ENCODE results near the gene C1R. TPM values are rescaled to one million over a fixed set of nuclear protein-coding genes. Genes with fewer than 3 reads are reported as not detected.

The C1R gene
- total RNA-seq, 1 experiment from 2014 or later: 9.6 TPM

- BruUV-seq (replicated peaks): no TSS peak
Measured at GRCh38 chr12:7069386-7069785, 22.9 kb downstream of the C1R start.

GRCh38 chr12:7068994-7069346 lies 23.3 kb downstream of the C1R start:
- CTCF ChIA-PET: no interaction called here
- POLR2A ChIA-PET (ENCODE audit: unreplicated experiment): interaction anchor here (0.7 kb wide), 1 partner anchor 91 kb away, joined by 5 read pairs; no protein-coding TSS in a partner anchor
- Histone ChIP-seq H3K4me2 (ENCODE audit: low read length) (no peak overlapping the region), H2AFZ (ENCODE audit: low read length) (no peak overlapping the region), H3K27me3 (ENCODE audit: low read length) (peaks cover 17% of the 10 kb centered on the region; the same call in 1 of the 2 replicates), H3K9me3 (ENCODE audit: low read length) (no peaks in the 10 kb centered on the region), H4K20me1 (ENCODE audit: low read length) (no peaks in the 10 kb centered on the region), H3K27ac (ENCODE audit: low read length) (no peak overlapping the region), H3K4me1 (ENCODE audit: insufficient read depth, low read length) (no peaks in the 10 kb centered on the region), H3F3A (ENCODE audit: low read length, unreplicated experiment) (no peaks in the 10 kb centered on the region), H3K9ac (ENCODE audit: low read length) (no peak overlapping the region), H3K79me2 (ENCODE audit: low read length) (no peaks in the 10 kb centered on the region), H3K9me2 (replicated peaks; ENCODE audit: low read length) (no peaks in the 10 kb centered on the region), H3K36me3 (ENCODE audit: low read depth, low read length) (no peaks in the 10 kb centered on the region), H3K4me3 (ENCODE audit: low read length) (no peak overlapping the region)
- TF ChIP-seq EZH2phosphoT487 (IDR thresholded peaks at IDR 0.05; ENCODE audit: borderline replicate concordance, low read length) (no peak), EZH2 (IDR thresholded peaks at IDR 0.05; ENCODE audit: low read length, unreplicated experiment) (no peak), CTCF (conservative IDR thresholded peaks at IDR 0.05; ENCODE audit: low read depth, low read length) (no peak)
- no TSS peak for BruUV-seq (replicated peaks)
- DNase-seq: no peak
- intact Hi-C loops (cut with micrococcal nuclease): no loop called here
- ATAC-seq: no peak

More at GRCh38 chr12:7069386-7069785, 22.9 kb downstream of the C1R start:
- Histone ChIP-seq H3F3A (ENCODE audit: low read length, unreplicated experiment) (no peaks in the 10 kb centered on the region), H3K27me3 (ENCODE audit: low read length) (peaks cover 17% of the 10 kb centered on the region; the same call in 1 of the 2 replicates), H3K4me2 (ENCODE audit: low read length) (no peak overlapping the region), H3K9ac (ENCODE audit: low read length) (no peak overlapping the region), H4K20me1 (ENCODE audit: low read length) (no peaks in the 10 kb centered on the region), H3K27ac (ENCODE audit: low read length) (no peak overlapping the region), H3K4me3 (ENCODE audit: low read length) (no peak overlapping the region), H3K9me3 (ENCODE audit: low read length) (no peaks in the 10 kb centered on the region), H3K4me1 (ENCODE audit: insufficient read depth, low read length) (no peaks in the 10 kb centered on the region), H3K9me2 (replicated peaks; ENCODE audit: low read length) (no peaks in the 10 kb centered on the region), H2AFZ (ENCODE audit: low read length) (no peak overlapping the region), H3K79me2 (ENCODE audit: low read length) (no peaks in the 10 kb centered on the region), H3K36me3 (ENCODE audit: low read depth, low read length) (no peaks in the 10 kb centered on the region)
- intact Hi-C loops (cut with micrococcal nuclease): no loop called here
- ChIA-PET CTCF (no interaction called here), POLR2A (ENCODE audit: unreplicated experiment) (interaction anchor here (0.7 kb wide), 1 partner anchor 91 kb away, joined by 5 read pairs; no protein-coding TSS in a partner anchor)
- ATAC-seq (no peak), DNase-seq (no peak)
- TF ChIP-seq EZH2 (IDR thresholded peaks at IDR 0.05; ENCODE audit: low read length, unreplicated experiment) (no peak), CTCF (conservative IDR thresholded peaks at IDR 0.05; ENCODE audit: low read depth, low read length) (no peak), EZH2phosphoT487 (IDR thresholded peaks at IDR 0.05; ENCODE audit: borderline replicate concordance, low read length) (no peak)

GRCh38 chr12:7068240-7068993 lies 23.8 kb downstream of the C1R start:
- Histone ChIP-seq H3K27me3 (ENCODE audit: low read length) (peaks cover 17% of the 10 kb centered on the region; the same call in 1 of the 2 replicates), H3K27ac (ENCODE audit: low read length) (no peak overlapping the region), H3K9me3 (ENCODE audit: low read length) (no peaks in the 10 kb centered on the region), H3K4me3 (ENCODE audit: low read length) (no peak overlapping the region), H3F3A (ENCODE audit: low read length, unreplicated experiment) (no peaks in the 10 kb centered on the region), H2AFZ (ENCODE audit: low read length) (no peak overlapping the region), H3K9me2 (replicated peaks; ENCODE audit: low read length) (no peaks in the 10 kb centered on the region), H3K4me1 (ENCODE audit: insufficient read depth, low read length) (no peaks in the 10 kb centered on the region), H3K4me2 (ENCODE audit: low read length) (no peak overlapping the region), H3K9ac (ENCODE audit: low read length) (no peak overlapping the region), H4K20me1 (ENCODE audit: low read length) (no peaks in the 10 kb centered on the region), H3K79me2 (ENCODE audit: low read length) (no peaks in the 10 kb centered on the region), H3K36me3 (ENCODE audit: low read depth, low read length) (no peaks in the 10 kb centered on the region)
- POLR2A ChIA-PET (ENCODE audit: unreplicated experiment): no interaction called here
- peak; percentile 27; the same call in 1 of the 2 replicates for ATAC-seq
- DNase-seq: no peak
- BruUV-seq (replicated peaks): no TSS peak
- CTCF ChIA-PET: no interaction called here
- TF ChIP-seq EZH2 (IDR thresholded peaks at IDR 0.05; ENCODE audit: low read length, unreplicated experiment) (no peak), CTCF (conservative IDR thresholded peaks at IDR 0.05; ENCODE audit: low read depth, low read length) (no peak), EZH2phosphoT487 (IDR thresholded peaks at IDR 0.05; ENCODE audit: borderline replicate concordance, low read length) (no peak)
- intact Hi-C loops (cut with micrococcal nuclease): no loop called here
